Islet precursor cell (in vitro differentiated cells): ENCODE data around the gene SENP5.
A peak's percentile ranks its signal among the peaks of the same experiment; 100 is the strongest.

Source experiments
- DNase-seq: peaks from one replicate; pipeline ENCODE4 v3.0.0-alpha.2; 2018

Gene SENP5

DNA sequence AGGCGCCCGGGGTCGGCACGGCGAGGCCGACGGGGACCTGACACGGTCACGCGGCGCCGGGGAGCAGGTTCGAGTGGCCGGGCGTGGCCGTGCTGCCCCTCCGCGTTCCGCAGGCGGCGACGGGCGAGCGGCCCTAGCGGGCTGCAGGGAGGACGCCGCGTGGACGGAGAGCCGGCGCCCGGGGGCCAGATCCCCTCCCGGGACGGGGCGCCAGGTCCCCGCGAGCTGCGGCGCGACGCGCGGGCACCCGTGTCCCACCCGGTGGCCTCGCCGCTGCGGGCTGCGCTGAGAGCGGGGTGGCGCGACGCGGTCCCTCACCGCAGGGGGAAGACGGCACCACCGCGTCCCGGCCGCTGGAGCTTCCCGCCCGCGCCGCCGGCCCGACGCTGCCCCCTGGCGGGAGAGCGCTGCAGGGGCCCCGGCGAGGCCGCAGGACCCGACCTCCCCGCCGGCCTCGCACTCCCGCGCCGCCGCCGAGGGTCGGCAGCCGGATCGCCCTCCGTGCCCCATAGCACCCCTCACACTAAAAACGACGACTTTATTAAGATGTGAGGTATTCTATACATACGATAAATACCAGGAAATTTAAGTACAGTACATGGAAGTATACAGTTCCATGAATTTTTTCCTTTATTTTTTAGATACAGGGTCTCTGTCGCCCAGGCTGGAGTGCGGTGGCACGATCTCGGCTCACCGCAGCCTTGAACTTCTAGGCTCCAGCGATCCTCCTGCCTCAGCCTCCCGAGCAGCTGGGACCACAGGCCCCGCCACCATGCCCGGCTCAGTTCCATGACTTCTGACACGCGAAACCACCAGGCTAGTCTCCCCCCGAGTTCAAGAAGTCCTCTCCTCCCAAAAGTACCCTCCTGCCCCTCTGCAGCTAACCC lies 102.2 kb downstream of the SENP5 start:
- DNase-seq = peak; percentile 80

DNA sequence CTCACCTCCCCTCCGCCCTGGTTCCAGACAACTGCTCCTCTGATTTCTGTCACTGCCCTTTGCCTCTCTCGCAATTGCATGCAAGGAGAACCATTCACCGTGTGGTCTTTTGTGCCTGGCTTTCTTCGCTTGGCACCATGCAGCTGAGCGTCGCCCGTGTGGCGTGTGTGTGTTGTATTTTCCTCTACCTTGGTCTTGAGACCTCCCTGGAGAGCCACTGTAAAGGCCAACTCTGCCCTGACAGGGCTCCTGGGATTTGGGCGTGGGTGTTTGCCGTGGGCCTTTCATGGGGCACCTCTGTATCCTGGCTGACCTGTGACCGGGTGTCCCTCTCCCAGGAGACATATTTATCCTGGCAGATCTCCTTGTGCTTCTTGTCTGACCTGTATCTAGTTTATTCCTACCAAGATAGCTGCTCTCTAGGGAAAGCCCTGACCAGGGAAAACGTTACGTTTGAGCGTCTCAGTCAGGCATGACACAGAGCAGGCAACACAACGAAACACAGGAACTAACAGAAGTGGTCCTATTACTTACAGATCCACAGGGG lies 102.9 kb downstream of the SENP5 start:
- no peak for DNase-seq

DNA sequence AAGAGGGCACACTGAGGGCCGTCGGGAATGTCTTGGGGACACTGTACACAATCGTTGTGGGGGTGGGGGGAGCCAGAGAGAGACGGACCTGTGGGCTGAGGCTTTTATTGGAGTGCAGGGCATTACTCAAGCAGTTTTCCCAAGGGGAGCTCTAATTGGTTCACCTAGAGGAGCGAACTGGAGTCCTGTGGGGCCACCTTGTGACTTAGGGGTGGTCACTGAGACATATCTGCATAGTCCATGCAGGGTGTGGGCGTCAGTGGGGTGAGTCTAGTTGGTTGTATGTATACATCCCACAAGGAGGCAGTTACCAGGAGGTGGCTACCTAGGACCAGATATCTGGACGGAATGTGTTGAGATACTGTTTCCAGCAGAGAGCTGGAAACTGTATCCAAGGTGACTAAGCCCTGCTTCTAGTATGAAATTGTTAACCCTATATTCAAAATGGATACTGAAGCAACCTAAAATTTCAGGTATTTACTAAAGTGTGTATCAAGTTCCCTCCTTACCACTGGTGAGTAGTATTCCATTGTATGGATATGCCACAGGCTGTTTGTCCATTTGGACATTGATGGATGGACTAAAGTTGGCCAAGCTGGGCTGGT lies 103.5 kb downstream of the SENP5 start:
- peak; percentile 35 for DNase-seq

DNA sequence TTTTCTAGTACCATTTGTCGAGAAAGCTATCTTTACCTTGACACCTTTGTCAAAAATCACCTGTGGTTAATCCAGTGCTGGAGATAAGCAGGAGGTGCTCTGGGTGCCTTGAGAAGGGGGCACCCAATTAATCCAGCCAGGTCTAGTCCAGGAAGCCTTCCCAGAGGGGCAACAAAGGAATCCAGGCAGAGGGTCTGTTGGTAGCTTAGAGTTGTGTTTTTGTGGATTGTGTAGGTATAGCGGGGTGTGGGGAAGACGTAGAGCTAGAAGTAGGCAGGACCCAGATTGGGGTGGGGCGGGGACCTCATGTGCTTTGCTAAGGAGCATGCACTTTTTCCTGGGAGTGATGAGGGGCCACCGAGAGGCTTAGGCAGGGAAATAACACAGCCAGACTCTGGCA lies 106.9 kb downstream of the SENP5 start:
- peak; percentile 24 for DNase-seq

DNA sequence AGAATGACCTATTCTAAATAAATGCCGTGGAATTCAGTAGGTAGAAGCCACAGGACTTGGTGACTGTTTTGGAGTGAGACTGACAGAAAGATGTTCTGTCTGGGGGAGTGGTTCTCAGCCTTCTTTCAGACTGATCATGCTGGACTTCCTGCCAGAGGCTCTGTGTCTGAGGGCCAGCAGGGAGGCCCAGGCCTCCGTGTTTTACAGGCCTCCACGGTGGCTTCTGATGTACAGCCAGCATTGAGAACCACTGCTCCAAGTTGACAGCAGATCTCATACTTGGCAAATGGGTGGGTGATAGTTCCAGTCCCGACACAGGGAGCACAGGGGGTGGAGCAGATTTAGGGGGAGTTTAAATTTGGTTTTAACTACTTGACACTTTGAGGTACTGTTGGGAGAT lies 107.6 kb downstream of the SENP5 start:
- DNase-seq = peak; percentile 39

DNA sequence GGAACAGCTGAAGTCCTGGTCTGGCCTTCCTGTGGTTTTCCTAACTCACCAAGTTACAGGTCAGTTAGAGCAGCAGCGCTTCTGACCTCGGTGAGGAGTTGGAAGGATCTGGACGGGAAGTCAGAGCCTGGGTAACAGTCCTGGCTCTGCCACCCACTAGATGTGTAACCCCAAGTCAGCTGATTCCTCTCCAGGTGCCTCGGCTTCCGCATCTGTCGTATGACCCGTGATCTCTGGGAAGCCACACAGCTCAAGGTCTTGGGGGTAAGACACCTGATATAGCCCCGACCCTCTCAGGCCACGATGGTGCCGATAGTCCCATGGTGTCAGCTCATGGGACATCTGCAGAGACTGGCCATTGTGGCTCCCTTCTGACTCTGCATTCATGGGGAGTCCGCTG lies 109.2 kb downstream of the SENP5 start:
- DNase-seq = peak; percentile 50

GRCh38 chr3:196979545-196979944 lies 111.8 kb downstream of the SENP5 start:
- DNase-seq = peak; percentile 44

GRCh38 chr3:196981657-196982056 lies 113.9 kb downstream of the SENP5 start:
- peak; percentile 16 for DNase-seq

- DNase-seq = no peak
Measured at GRCh38 chr3:196983186-196983585, 115.5 kb downstream of the SENP5 start.
